Activated CD4-positive, alpha-beta memory T cell treated with anti-CD3 and anti-CD28 coated beads for 36 hours (primary cell): Measurements from ENCODE around the gene OTOS. TPM values are rescaled to one million over a fixed set of nuclear protein-coding genes. Genes with fewer than 3 reads are reported as not detected.

ENCODE experiments used
- CTCF ChIA-PET: fragments of 350-600 bp; sonication (Branson Sonifier 250); formaldehyde crosslinking; loops from one replicate; lab custom pipeline; 2021; ENCODE audit warnings: antibody characterized with exemption, inconsistent platforms; lab: Charles Lee
- POLR2A ChIA-PET: fragments of 350-600 bp; sonication (Branson Sonifier 250); formaldehyde crosslinking; loops from one replicate; lab custom pipeline; 2021; ENCODE audit warnings: antibody characterized with exemption; lab: Charles Lee
- DNase-seq: peaks from one replicate; pipeline ENCODE4 v3.0.0-alpha.2; 2020
- H3K27ac Mint-ChIP-seq: one replicate; pipeline ENCODE4 v1.8.0; 2021; ENCODE audit warnings: mixed read lengths
- H3K27me3 Mint-ChIP-seq: one replicate; pipeline ENCODE4 v1.8.0; 2021; ENCODE audit warnings: mixed read lengths
- H3K36me3 Mint-ChIP-seq: one replicate; pipeline ENCODE4 v1.8.0; 2021; ENCODE audit warnings: mixed read lengths
- H3K4me1 Mint-ChIP-seq: one replicate; pipeline ENCODE4 v1.8.0; 2021; ENCODE audit warnings: low read depth, mixed read lengths
- H3K4me3 Mint-ChIP-seq: one replicate; pipeline ENCODE4 v1.8.0; 2021; ENCODE audit warnings: mild to moderate bottlenecking, mixed read lengths
- H3K9me3 Mint-ChIP-seq: one replicate; pipeline ENCODE4 v1.8.0; 2021; ENCODE audit warnings: mixed read lengths
- intact Hi-C: fragments of 100-400 bp; cut with micrococcal nuclease; formaldehyde crosslinking; loops from one replicate; pipeline ENCODE4 v1.15.1; 2023
- total RNA-seq, 2 experiments: library from RNA; stranded (reverse); gene quantifications; one replicate each; pipeline ENCODE4 v1.2.3, GENCODE V29; 2021

The OTOS gene
- total RNA-seq, 2 experiments from 2014 or later = not detected

DNA sequence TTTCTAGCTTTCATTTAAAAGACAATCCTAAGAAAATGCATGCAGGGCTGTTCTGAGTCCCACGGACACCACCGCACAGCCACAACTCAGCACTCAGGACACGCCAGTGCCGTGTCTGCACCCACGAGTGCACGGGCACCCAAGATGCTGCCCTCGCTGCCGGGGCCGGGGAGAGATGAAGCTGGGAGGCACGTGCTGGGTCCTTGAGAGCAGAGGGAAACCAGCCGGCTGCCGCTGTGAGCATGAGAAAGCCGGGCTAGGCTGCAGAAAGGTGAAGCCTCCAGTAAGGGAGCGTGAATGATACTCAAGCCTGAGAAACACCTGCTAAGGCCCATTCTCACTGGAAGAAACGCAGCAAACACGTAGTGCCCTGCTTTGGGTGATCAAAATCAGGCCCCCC is 9.2 kb downstream of the OTOS start:
- Mint-ChIP-seq H3K9me3 (no peaks in the 10 kb centered on the region), H3K27ac (no peak overlapping the region), H3K4me1 (peaks cover 19% of the 10 kb centered on the region), H3K4me3 (no peak overlapping the region), H3K36me3 (peaks cover 51% of the 10 kb centered on the region), H3K27me3 (no peaks in the 10 kb centered on the region)
- DNase-seq = peak; percentile 2
- intact Hi-C loops = loop anchor here (10.0 kb wide), 1 partner anchor 434 kb away; the partner anchor contains the start of genes DUSP28 and RNPEPL1
- ChIA-PET POLR2A (no interaction called here), CTCF (interaction anchor here (1.2 kb wide), 1 partner anchor 12 kb away, joined by 3 read pairs; no protein-coding TSS in a partner anchor)

DNA sequence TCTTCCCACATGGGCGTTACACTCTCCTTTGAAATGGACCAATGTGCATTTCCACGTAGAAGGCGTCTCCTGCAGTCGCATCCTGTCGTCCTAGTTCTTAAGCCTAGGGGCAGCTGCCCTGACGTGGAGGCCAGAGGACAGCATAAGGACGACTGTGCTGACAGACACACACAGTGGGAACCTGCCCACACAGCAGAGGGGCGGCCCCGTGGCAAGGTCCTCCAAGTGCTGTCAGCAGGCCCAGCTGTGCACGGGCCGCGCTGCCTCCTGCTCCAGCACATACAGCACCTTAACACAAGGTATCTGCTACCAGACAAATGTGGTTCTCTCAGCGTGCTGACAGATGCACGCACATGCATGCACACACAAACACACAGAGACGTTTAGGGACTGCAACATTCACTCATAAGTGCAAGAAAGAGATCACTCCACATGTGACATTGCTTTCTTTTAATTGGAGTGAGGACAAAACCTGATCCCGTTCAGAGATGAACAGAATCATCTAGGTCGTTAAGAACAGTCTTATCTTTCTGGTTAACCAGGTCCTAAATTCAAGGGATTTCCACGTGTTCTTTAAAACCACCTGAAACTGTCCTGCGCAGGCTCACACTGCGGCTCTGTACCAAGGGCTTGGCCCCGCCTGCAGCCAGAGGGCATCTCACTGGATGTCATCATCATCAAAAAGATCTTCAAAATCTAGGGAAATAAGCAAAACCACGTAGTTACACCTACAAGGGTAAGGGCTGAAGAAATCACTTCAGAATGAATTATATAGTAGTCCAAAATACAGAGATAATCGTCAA is 9.9 kb downstream of the OTOS start:
- intact Hi-C loops = loop anchor here (10.0 kb wide), 1 partner anchor 434 kb away; the partner anchor contains the start of genes DUSP28 and RNPEPL1
- no peaks in the 10 kb centered on the region for H3K27me3 Mint-ChIP-seq
- no peaks in the 10 kb centered on the region for H3K9me3 Mint-ChIP-seq
- peaks cover 54% of the 10 kb centered on the region for H3K36me3 Mint-ChIP-seq
- no peak overlapping the region for H3K27ac Mint-ChIP-seq
- peak; percentile 1 for DNase-seq
- ChIA-PET POLR2A (no interaction called here), CTCF (interaction anchor here (1.2 kb wide), 1 partner anchor 13 kb away, joined by 3 read pairs; no protein-coding TSS in a partner anchor)
- peaks cover 18% of the 10 kb centered on the region for H3K4me1 Mint-ChIP-seq
- H3K4me3 Mint-ChIP-seq = no peak overlapping the region

DNA sequence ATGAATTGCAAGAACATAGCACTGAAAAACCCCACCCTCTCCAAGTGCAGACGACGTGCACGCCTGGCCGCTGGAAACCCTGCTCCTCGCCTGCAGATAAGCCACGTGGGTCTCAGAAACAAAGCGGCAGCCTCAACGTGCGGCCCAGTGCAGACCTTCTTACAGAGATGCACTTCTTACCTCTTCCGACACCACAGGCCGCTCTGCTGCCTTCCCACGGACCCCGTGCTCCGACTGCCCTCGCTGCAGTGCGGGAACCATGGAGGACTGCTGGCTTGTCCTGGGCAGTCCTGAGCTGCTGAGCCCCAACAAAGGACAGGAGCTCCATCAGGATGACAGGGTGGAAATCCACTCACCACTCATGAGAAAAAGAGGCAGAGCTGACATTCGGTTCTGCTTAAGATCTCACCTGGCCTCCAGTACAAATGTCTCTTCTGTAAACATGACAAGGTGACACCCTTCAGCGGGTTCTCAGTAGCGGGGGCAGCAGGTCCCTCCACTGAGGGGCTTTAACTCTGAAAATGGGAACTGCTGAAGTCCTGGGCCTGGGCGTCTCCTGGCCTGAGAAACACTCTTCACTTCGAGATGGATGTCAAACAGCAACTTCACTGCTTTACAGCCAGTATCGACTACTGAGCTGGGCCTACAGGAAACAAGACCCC is 10.6 kb downstream of the OTOS start:
- ChIA-PET CTCF (interaction anchor here (1.2 kb wide), 1 partner anchor 14 kb away, joined by 3 read pairs; no protein-coding TSS in a partner anchor), POLR2A (no interaction called here)
- H3K9me3 Mint-ChIP-seq = no peaks in the 10 kb centered on the region
- no peak overlapping the region for H3K27ac Mint-ChIP-seq
- intact Hi-C loops = loop anchor here (10.0 kb wide), 1 partner anchor 435 kb away; the partner anchor contains the start of genes DUSP28 and RNPEPL1
- H3K27me3 Mint-ChIP-seq = no peaks in the 10 kb centered on the region
- H3K4me1 Mint-ChIP-seq = peaks cover 10% of the 10 kb centered on the region
- DNase-seq = peak; percentile 2
- H3K36me3 Mint-ChIP-seq = peaks cover 56% of the 10 kb centered on the region
- no peak overlapping the region for H3K4me3 Mint-ChIP-seq

DNA sequence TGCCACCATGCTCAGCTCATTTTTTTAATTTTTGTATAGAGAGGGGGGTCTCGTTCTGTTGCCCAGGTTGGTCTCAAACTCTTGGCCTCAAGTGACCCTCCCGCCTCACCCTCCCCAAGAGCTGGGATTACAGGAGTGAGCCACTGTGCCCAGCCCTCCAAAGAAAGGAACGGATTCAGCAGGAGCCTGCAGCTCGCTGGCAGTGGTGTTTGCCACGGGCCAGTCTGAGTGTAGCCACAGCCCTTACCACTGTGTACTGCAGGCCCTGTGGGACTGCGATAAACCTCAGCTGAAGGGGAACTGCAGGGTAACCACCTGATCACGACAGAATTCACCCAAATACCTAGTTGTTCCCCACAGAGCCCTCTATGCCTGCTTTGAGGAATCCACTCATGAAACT is 11.1 kb downstream of the OTOS start:
- no peaks in the 10 kb centered on the region for H3K9me3 Mint-ChIP-seq
- H3K27me3 Mint-ChIP-seq = no peaks in the 10 kb centered on the region
- POLR2A ChIA-PET = no interaction called here
- no peak overlapping the region for H3K27ac Mint-ChIP-seq
- H3K36me3 Mint-ChIP-seq = peaks cover 56% of the 10 kb centered on the region
- H3K4me1 Mint-ChIP-seq = peaks cover 5% of the 10 kb centered on the region
- intact Hi-C loops = no loop called here
- no peak overlapping the region for H3K4me3 Mint-ChIP-seq
- peak; percentile 1 for DNase-seq
- CTCF ChIA-PET = no interaction called here

DNA sequence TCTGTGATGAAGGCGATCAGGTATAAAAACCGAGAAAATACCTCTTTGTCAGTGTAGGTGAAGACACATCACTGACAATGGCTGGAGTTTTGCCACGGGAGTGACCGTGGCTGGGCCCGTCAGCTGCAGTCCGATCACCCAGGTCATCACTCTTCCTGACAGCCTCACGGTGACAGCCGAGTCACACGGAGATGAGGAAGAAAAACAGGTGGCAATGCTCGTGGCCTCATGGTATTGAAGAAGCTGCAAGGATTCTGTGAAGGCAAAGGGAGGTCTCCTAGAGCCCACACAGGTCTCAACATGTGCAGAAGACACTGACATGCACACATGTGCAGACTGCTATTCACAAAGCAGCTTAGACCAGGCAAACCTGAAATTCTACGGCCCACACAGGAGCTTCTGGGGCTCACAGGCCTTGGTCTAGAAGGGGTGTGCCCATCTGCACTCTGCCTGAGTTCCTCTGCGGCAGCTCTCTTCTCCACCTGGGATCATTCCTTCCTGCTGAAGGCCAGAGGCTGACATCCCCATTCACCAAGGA is 11.8 kb downstream of the OTOS start:
- no peak overlapping the region for H3K27ac Mint-ChIP-seq
- no peaks in the 10 kb centered on the region for H3K4me1 Mint-ChIP-seq
- H3K36me3 Mint-ChIP-seq = peaks cover 52% of the 10 kb centered on the region
- peak; percentile 2 for DNase-seq
- POLR2A ChIA-PET = no interaction called here
- intact Hi-C loops = no loop called here
- no peaks in the 10 kb centered on the region for H3K27me3 Mint-ChIP-seq
- H3K4me3 Mint-ChIP-seq = no peak overlapping the region
- CTCF ChIA-PET = interaction anchor here (1.1 kb wide), 1 partner anchor 15 kb away, joined by 4 read pairs; no protein-coding TSS in a partner anchor
- H3K9me3 Mint-ChIP-seq = no peaks in the 10 kb centered on the region

DNA sequence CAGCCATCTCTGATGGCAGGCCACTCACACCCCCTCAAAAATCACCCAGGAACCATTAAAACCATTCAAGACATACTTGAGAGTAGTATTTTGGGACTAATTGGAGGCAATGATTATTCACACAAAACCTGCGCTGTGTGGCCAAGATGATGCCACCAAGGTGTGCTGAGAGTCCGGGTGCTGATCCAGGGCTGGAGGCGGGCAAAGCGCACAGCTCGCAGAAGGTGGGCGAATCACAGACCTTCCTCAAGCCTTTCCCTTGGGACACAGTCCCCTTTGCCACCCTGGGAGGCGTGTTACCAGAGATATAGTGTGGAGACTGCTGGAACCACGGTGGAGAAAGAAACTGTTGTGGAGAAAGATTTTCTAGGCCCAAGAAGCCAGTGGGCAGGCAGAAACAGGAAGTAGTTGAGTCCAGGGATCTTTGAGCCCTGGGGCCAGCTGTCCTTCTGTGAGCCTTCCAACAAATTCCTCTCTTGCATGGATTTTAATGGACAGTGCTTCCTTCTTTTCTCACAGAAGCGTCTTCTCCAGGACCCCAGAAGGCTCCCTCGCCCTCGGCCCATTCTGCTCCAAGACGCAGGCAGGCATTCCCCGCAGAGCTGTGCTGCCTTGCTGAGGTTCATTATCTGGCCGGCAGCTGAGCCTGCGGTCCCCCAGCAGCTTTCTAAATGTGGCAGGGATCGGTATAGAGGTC is 12.4 kb downstream of the OTOS start:
- Mint-ChIP-seq H3K27me3 (no peaks in the 10 kb centered on the region), H3K4me3 (no peak overlapping the region), H3K27ac (no peak overlapping the region), H3K4me1 (no peaks in the 10 kb centered on the region), H3K36me3 (peaks cover 49% of the 10 kb centered on the region), H3K9me3 (no peaks in the 10 kb centered on the region)
- peak; percentile 1 for DNase-seq
- CTCF ChIA-PET = interaction anchor here (1.1 kb wide), 1 partner anchor 16 kb away, joined by 4 read pairs; no protein-coding TSS in a partner anchor
- intact Hi-C loops = no loop called here
- POLR2A ChIA-PET = no interaction called here

DNA sequence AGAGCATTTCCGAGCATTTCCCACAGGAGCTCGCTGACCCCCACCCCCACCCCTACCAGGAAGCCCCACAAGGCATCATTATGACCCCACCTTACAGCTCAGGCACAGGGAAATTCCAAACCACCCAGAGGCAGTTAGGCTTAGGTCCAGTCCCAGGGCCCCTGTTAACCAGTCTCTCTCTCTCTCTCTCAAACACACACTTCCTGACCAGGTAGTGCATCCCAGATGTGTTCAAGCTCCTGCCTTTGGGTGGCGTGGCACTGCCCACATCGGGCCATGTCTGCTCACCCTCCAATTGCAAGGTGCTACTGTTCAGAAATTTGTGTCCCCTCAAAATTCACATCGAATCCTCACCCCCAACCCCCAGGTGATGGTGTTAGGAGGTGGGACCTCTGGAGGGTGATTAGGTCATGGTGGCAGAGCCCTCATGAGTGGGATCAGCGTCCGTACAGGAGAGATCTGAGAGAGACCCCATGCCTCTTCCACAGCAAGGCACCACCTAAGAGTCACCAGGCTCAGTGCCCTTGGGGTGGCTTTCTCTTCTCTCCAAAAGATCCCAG is 13.2 kb downstream of the OTOS start:
- no peak overlapping the region for H3K27ac Mint-ChIP-seq
- CTCF ChIA-PET = no interaction called here
- H3K9me3 Mint-ChIP-seq = no peaks in the 10 kb centered on the region

DNA sequence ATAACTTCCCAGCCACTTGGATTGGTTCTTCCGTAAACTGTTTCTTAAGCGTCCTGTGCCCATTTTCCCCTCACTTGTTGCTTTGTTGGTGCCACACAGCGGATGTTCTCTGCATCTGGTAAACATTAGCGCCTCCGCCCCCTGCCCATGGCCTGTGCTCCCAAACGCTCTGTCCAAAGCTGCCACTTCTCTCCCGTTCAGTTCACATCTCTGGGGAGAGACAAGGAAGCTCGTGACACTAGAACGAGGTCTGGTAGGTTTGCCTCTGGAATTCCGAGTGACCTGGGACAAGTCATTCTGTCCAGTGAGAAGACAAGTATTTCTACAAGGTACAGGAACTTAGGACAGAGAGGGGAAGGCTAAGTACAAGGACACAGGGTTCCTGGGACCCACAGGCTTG is 13.7 kb downstream of the OTOS start:
- intact Hi-C loops = no loop called here
- POLR2A ChIA-PET = no interaction called here
- H3K36me3 Mint-ChIP-seq = peaks cover 42% of the 10 kb centered on the region
- H3K4me1 Mint-ChIP-seq = peaks cover 1% of the 10 kb centered on the region
- CTCF ChIA-PET = no interaction called here
- no peak overlapping the region for H3K27ac Mint-ChIP-seq
- no peak overlapping the region for H3K4me3 Mint-ChIP-seq
- H3K9me3 Mint-ChIP-seq = no peaks in the 10 kb centered on the region
- no peaks in the 10 kb centered on the region for H3K27me3 Mint-ChIP-seq
- DNase-seq = no peak

More for the DNA sequence above, 13.2 kb downstream of the OTOS start:
- H3K4me1 Mint-ChIP-seq = no peaks in the 10 kb centered on the region
- POLR2A ChIA-PET = interaction anchor here (0.6 kb wide), 1 partner anchor 126 kb away, joined by 4 read pairs; no protein-coding TSS in a partner anchor
- no peak overlapping the region for H3K4me3 Mint-ChIP-seq
- H3K36me3 Mint-ChIP-seq = peaks cover 45% of the 10 kb centered on the region
- H3K27me3 Mint-ChIP-seq = no peaks in the 10 kb centered on the region
- peak; percentile 1 for DNase-seq
- intact Hi-C loops = no loop called here

DNA sequence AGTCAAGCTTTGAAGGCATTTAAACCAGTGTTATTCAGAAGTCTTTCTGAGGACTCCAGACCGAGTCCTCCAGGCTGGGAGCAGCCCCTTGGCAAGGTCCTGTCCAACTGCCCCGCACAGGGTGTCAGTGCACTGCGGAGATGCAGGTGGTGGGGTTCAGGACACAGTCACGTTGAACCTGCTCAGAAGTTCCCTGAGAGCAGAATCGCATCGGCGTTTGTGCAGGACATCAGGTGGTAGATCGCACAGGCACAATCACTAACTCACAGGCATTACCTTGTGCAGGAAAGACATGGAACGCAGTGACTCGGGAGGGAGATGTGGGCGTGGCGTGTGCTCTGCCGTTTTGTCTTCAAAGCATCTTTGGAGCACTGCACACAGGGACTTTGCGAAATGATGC is 14.7 kb downstream of the OTOS start:
- no peak overlapping the region for H3K4me3 Mint-ChIP-seq
- intact Hi-C loops = no loop called here
- ChIA-PET CTCF (interaction anchor here (1.0 kb wide), 1 partner anchor 17 kb away, joined by 3 read pairs; no protein-coding TSS in a partner anchor), POLR2A (no interaction called here)
- peaks cover 33% of the 10 kb centered on the region for H3K36me3 Mint-ChIP-seq
- no peaks in the 10 kb centered on the region for H3K9me3 Mint-ChIP-seq
- H3K4me1 Mint-ChIP-seq = peaks cover 11% of the 10 kb centered on the region
- H3K27ac Mint-ChIP-seq = no peak overlapping the region
- DNase-seq = no peak
- no peaks in the 10 kb centered on the region for H3K27me3 Mint-ChIP-seq

DNA sequence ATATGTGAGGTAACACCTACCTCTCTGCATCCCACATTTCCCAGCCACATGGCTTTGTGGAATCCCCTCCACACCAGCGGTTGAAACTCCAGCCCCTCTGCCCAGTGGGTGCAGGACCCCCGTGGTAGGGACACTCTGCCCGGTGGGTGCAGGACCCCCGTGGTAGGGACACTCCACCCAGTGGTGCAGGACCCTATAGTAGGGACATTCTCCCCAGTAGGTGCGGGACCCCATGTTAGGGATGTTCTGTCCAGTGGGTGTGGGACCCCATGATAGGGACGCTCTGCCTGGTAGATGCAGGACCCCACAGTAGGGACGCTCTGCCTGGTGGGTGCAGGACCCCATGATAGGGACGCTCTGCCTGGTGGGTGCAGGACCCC is 15.8 kb downstream of the OTOS start:
- no peaks in the 10 kb centered on the region for H3K27me3 Mint-ChIP-seq
- peaks cover 11% of the 10 kb centered on the region for H3K4me1 Mint-ChIP-seq
- no peak overlapping the region for H3K27ac Mint-ChIP-seq
- no peak for DNase-seq
- CTCF ChIA-PET = no interaction called here
- POLR2A ChIA-PET = no interaction called here
- no peaks in the 10 kb centered on the region for H3K9me3 Mint-ChIP-seq
- intact Hi-C loops = no loop called here
- no peak overlapping the region for H3K4me3 Mint-ChIP-seq
- H3K36me3 Mint-ChIP-seq = peaks cover 22% of the 10 kb centered on the region

DNA sequence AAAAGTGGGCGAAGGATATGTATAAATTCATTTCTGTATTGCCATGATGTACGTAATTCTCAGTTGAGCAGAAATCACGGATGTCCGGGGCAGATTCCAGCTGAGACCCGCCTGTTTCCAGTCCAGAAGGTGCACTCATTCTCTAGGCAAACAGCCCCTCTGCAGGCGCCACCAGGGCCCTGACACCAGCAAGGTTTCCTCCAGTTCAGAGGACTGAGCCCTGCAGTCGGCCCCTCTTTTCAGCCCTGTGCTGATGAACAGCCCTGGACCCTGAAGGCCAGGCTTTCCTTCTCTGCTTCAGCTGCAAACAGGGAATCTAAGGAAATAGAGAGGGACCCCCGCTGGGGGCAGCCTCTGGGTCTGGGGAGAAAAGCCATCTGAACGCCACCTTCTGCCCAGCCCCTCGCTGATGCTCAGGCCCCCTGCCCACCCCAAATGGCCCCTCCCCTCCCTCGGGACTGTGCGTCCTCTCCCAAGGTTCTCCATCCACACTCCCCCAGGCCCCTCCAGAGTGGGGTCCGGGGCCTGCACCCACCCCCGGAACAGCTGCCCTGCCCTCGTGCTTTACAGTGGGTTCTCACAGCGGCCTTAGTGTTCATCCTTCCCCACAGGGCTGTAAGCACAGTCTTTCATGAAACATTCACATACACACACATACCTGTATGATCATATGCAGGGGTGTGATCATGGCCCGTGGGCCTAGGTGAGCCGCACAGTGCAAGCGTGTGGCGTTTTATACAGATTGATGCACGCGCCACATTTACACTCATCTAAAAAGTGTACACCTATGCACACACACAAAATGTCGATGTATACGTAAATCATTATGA is 16.4 kb downstream of the OTOS start:
- H3K9me3 Mint-ChIP-seq = no peaks in the 10 kb centered on the region
- CTCF ChIA-PET = no interaction called here
- no peak for DNase-seq
- intact Hi-C loops = no loop called here
- H3K4me3 Mint-ChIP-seq = no peak overlapping the region
- no peak overlapping the region for H3K27ac Mint-ChIP-seq
- peaks cover 11% of the 10 kb centered on the region for H3K4me1 Mint-ChIP-seq
- peaks cover 2% of the 10 kb centered on the region for H3K27me3 Mint-ChIP-seq
- H3K36me3 Mint-ChIP-seq = peaks cover 20% of the 10 kb centered on the region
- POLR2A ChIA-PET = no interaction called here
